Subcutaneous adipose tissue (tissue), 4 donors: ENCODE data around the gene ART3. TPM values are rescaled to one million over a fixed set of nuclear protein-coding genes. Genes with fewer than 3 reads are reported as not detected.

Experiments
- total RNA-seq, 4 donors: library from RNA; depleted of rRNA; stranded (reverse); fragments of >200 nt; gene quantifications; one replicate each; pipeline ENCODE4 v1.1.0, GENCODE V29; 2016
- TF ChIP-seq, protein P1 (sequence below): fragments of 450-650 bp; IDR thresholded peaks from one replicate; pipeline ENCODE4 v1.5.1; 2016; ENCODE audit warnings: low read depth, mild to moderate bottlenecking, control low read depth, antibody characterized with exemption, moderate library complexity

ART3 gene
- total RNA-seq, 4 donors from 2014 or later, result not detected

DNA sequence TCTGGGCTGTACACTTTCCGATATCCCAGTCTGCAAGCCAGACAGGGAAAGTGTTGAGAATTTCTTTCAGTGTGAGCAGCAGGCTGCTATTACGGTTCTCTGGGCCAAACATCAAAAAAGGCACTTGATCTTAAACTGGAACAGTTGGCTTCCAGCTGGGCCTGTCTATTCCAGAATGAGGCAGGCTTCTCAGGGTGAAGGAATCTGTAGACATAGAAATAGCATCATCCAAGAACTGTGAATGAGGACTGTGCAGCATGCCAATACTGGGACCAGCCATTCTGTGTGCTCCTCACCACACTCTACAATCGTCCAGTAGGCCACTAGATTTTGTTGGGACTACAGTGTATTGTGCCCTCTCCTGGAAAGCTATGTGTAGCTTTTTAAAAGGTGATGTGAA, 31.1 kb downstream of the ART3 start:
- TF ChIP-seq, protein P1, sequence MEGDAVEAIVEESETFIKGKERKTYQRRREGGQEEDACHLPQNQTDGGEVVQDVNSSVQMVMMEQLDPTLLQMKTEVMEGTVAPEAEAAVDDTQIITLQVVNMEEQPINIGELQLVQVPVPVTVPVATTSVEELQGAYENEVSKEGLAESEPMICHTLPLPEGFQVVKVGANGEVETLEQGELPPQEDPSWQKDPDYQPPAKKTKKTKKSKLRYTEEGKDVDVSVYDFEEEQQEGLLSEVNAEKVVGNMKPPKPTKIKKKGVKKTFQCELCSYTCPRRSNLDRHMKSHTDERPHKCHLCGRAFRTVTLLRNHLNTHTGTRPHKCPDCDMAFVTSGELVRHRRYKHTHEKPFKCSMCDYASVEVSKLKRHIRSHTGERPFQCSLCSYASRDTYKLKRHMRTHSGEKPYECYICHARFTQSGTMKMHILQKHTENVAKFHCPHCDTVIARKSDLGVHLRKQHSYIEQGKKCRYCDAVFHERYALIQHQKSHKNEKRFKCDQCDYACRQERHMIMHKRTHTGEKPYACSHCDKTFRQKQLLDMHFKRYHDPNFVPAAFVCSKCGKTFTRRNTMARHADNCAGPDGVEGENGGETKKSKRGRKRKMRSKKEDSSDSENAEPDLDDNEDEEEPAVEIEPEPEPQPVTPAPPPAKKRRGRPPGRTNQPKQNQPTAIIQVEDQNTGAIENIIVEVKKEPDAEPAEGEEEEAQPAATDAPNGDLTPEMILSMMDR, result no peak

DNA sequence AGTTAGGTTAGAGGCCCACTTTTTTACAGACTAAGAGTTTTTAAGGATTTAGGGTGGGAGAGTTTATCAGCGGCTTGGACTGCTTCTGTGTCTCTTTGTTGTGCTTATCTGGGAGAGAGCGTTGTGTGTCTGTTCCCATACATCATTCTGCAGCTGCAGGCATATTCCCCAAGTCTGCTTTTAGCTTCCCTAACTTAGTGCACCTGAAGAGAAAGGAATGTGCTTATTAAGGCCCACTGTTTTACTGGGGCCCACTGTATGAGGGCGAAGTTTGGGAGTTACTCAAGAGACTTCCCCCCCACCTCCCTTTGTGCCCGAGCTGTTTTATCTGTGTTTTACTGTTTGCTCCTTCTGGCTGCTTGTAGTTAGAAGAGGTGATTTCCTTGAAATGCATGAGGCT, 31.9 kb downstream of the ART3 start:
- TF ChIP-seq, protein P1, result no peak

DNA sequence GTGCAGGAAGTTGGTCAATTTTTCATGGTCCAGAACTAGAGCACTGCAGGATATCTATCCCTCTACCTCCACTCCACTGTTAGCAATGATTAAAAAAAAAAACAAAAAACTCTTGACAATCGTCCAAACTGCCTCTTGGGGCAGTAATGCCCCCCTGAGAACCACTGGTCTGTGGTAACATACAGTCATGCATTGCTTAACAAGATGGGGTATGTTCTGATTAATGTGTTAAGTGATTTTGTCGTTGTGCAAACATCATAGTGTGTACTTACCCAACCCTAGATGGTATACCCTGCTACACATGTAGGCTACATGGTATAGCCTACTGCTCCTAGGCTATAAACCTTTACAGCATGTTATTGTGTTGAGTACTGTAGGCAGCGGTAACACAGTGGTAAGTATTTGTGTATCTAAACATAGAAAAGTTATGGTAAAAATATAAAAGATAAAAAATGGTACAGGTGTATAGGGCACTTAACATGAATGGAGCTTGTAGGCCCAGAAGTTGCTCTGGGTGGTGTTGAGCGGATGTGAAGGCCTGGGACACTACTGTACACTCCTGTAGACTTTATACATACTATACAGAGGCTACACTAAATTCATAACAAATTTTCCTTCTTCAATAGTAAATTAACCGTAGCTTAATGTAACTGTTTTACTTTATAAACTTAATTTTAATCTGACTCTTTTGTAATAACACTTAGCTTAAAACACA, 34.1 kb downstream of the ART3 start:
- TF ChIP-seq, protein P1, result no peak

DNA sequence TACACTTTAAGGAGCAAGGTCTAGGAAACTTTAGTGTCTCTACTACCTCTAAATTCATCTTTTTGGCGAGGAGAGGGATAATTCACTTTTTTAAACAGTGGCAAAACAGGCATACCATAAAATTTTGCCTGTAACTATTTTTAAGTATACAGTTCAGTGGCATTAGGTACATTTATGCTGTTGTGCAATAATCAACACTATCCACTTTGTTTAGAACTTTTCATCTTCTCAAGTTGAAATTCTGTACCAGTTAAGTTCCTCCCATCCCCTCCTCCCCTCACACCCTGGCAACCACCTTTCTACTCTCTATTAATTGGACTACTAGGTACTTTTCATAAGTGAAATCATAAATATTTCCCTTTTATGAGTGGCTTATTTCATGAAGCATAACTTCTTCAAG, 42.3 kb downstream of the ART3 start:
- TF ChIP-seq, protein P1, result no peak

DNA sequence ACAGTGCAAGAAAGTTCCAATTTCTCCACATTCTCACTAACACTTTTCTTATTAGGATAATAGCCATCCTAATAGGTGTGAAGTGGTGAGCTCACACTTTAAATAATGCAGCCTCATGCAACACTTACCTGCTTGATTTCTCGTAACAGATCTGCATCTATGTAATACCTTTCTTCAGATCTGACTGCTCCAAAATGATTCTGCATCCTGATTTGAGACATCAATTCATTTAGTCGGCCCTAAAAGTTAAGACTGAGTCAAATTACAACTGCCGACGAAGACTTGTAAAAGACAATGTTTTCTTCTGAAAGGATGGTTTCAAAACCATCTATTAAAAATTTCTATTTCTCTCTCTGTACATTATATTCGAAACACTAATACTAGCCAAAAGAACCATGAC, 43.0 kb downstream of the ART3 start:
- TF ChIP-seq, protein P1, result no peak

DNA sequence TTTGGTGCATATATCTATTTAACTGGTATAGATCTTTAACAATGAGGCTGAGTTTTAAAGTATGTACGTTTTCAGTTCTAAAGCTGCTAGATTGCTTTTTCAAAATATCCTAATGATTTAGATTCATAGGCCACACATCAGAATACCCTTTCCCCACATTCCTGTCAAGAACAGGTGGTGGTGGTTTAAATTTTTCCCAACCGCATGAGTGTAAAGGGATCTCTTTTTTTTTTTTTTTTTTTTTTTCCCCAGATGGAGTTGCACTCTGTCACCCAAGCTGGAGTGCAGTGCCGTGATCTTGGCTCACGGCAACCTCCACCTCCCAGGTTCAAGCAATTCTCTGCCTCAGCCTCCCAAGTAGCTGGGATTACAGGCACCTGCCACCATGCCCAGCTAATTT, 45.7 kb downstream of the ART3 start:
- TF ChIP-seq, protein P1, result no peak

DNA sequence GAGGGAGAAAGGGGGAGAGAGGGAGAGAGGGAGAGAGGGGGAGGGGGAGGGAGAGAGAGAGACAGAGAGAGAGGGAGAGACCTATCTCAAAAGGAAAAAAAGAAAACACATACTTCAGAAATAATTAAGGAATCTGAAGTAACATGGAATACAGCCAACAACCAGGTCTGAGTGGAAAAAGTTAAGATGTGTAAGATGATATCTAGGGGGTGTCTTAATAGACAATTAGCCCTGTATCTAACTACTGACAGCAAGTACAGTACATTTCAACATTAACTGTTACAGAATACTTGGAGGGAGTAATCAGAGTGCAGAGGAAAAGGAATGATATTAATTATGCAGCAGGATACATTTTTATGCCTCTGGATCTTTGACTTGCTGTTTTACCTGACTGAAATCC, 51.3 kb downstream of the ART3 start:
- TF ChIP-seq, protein P1, result no peak
